ENCODE results near the gene BRD7. TPM values are rescaled to one million over a fixed set of nuclear protein-coding genes. Genes with fewer than 3 reads are reported as not detected.

BRD7 gene
- total and polyA plus RNA-seq, 2 donors (not counting 3 experiments of a cell fraction or from before 2014, with no cell fraction given) = 17.1 to 69.1 TPM

DNA sequence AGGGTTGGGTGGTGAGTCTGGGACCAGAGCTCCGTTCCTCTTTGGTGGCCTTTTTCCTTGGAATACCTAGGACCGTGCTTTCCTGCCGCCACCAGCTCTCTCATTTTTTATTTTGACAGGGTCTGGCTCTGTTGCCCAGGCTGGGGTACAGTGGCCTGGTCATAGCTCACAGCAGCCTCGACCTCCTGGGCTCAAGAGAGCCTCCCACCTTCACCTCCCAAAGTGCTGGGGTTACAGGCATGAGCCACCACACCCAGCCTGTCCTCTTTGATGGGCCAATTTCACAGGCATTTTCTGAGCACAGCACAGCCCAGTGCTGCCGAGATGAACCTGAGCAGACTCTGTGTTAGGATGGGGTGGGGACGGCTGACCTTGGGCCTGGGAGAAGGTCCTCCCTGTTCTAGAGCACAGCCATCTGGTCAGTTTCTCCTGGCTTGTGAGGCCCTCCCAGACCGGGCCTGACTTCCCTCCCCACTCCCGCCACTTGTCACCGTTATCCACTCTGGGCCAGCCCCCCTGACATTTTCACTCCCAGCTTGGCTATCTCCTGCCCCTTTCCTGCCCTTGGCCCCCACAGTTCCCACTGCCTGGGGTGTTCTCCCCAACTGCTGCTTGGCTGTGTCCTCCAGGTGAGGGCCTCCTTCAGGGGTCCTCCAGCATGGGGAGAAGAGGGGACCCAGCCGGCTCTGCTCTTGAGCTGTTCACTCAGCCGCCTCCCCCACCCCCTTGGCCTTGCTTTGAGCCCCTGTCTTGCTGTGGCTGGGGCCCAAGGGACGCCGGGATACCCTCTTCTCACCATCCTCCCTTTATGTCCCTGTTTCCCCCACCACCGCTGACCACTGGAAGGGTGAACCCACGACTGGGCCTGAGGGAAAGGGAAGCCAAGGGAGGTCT lies 97.4 kb downstream of the BRD7 start:
- Histone ChIP-seq H3K9me1 (replicated peaks; ENCODE audit: control insufficient read depth, extremely low read depth, insufficient read depth, low read length) (no peaks in the 10 kb centered on the region), H3K4me2 (ENCODE audit: insufficient read depth, low read length) (no peak overlapping the region), H3K9me3 (replicated peaks; ENCODE audit: control insufficient read depth, insufficient read depth, low read length) (no peaks in the 10 kb centered on the region), H3K27me3 (ENCODE audit: control insufficient read depth in 2 of 2, insufficient read depth in 2 of 2, low read length in 2 of 2) (no peaks in the 10 kb centered on the region), H3K36me3 (ENCODE audit: control insufficient read depth in 2 of 2, extremely low read depth in 1 of 2, insufficient read depth in 2 of 2, low read length in 2 of 2) (no peaks in the 10 kb centered on the region), H2AFZ (ENCODE audit: low read depth, low read length) (no peak overlapping the region), H4K20me1 (replicated peaks; ENCODE audit: control insufficient read depth, extremely low read depth, insufficient read depth, low read length) (no peaks in the 10 kb centered on the region), H3K9ac (replicated peaks; ENCODE audit: extremely low read depth, insufficient read depth, low read length) (no peak overlapping the region), H3K79me2 (ENCODE audit: control insufficient read depth, insufficient read depth, low read length) (no peaks in the 10 kb centered on the region), H3K4me3 (replicated peaks in 1 of 3; ENCODE audit: insufficient read depth in 1 of 3, low read depth in 1 of 3, low read length in 3 of 3) (no peak overlapping the region), H3K27ac (ENCODE audit: insufficient read depth, low read depth, low read length) (no peak overlapping the region), H3K4me1 (ENCODE audit: control insufficient read depth, extremely low read depth, insufficient read depth, low read length) (peaks cover 13% of the 10 kb centered on the region)
- FAIRE-seq = no peak
- POLR2A ChIA-PET = no interaction called here
- no TSS peak for BruUV-seq (replicated peaks)
- TF ChIP-seq GATA2 (IDR thresholded peaks at IDR 0.05; ENCODE audit: insufficient read depth, insufficient read length, low read depth, low read length) (no peak), POLR2AphosphoS5 (IDR thresholded peaks at IDR 0.05; ENCODE audit: insufficient read depth, low read depth, low read length) (no peak), MYC (IDR thresholded peaks at IDR 0.05; ENCODE audit: low read depth, low read length) (no peak), FOS (IDR thresholded peaks at IDR 0.05; ENCODE audit: borderline replicate concordance, insufficient read depth, low read length) (no peak), JUN (IDR thresholded peaks at IDR 0.05; ENCODE audit: borderline replicate concordance, insufficient read depth, insufficient read length, low read depth) (no peak), EZH2 (IDR thresholded peaks at IDR 0.05; ENCODE audit: borderline replicate concordance, low read depth, low read length, severe bottlenecking) (no peak), POLR2A (IDR thresholded peaks at IDR 0.05; ENCODE audit: low read depth, low read length) (no peak)
- TF ChIP-seq, protein P1, sequence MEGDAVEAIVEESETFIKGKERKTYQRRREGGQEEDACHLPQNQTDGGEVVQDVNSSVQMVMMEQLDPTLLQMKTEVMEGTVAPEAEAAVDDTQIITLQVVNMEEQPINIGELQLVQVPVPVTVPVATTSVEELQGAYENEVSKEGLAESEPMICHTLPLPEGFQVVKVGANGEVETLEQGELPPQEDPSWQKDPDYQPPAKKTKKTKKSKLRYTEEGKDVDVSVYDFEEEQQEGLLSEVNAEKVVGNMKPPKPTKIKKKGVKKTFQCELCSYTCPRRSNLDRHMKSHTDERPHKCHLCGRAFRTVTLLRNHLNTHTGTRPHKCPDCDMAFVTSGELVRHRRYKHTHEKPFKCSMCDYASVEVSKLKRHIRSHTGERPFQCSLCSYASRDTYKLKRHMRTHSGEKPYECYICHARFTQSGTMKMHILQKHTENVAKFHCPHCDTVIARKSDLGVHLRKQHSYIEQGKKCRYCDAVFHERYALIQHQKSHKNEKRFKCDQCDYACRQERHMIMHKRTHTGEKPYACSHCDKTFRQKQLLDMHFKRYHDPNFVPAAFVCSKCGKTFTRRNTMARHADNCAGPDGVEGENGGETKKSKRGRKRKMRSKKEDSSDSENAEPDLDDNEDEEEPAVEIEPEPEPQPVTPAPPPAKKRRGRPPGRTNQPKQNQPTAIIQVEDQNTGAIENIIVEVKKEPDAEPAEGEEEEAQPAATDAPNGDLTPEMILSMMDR (IDR thresholded peaks at IDR 0.05; ENCODE audit: extremely low read depth in 1 of 2, insufficient read depth in 1 of 2, low read depth in 1 of 2, low read length in 2 of 2) = no peak
- intact Hi-C loops (cut with micrococcal nuclease) (no loop called here), dilution Hi-C loops (cut with MboI; ENCODE audit: extremely low pct_ligation_motif_present, low sequenced_read_pairs) (no loop called here)
- no peak for DNase-seq (ENCODE audit: low read depth, low spot score)
- CTCF ChIA-PET = interaction anchor here (0.6 kb wide), 1 partner anchor 314 kb away, joined by 3 read pairs; no protein-coding TSS in a partner anchor
